H1 (cell line): ENCODE results near the gene MPRIP. TPM values are rescaled to one million over a fixed set of nuclear protein-coding genes. Genes with fewer than 3 reads are reported as not detected.

Experiments used
- CBX5 ChIP-seq: fragments of 300-800, 300-1000 bp; sonication (generic); IDR thresholded peaks from 2 replicates; pipeline ENCODE4 v1.7.1; 2016; ENCODE audit warnings: antibody characterized with exemption, low read length, low read depth
- CTCF ChIP-seq, 3 experiments: IDR thresholded peaks; 1 replicate in 2 of 3; 2 replicates in 1 of 3; pipeline versions ENCODE4 v1.5.1 to v1.6.1; 2011; ENCODE audit warnings: low read length in 3 of 3, mild to moderate bottlenecking in 3 of 3, inconsistent platforms in 2 of 3, low read depth in 1 of 3, moderate library complexity in 1 of 3; ENCODE audit not compliant: insufficient read depth in 1 of 3; ENCODE audit errors: control extremely low read depth in 1 of 3
- HDAC2 ChIP-seq, 2 experiments: fragments of 300-600 bp in 1 of 2; sonication (generic) in 1 of 2; IDR thresholded peaks; 2 replicates each; pipeline ENCODE4 v1.6.1; 2011 to 2012; ENCODE audit warnings: low read depth in 2 of 2, low read length in 2 of 2, mild to moderate bottlenecking in 2 of 2, moderate library complexity in 2 of 2, borderline replicate concordance in 1 of 2, inconsistent platforms in 1 of 2
- JUN ChIP-seq: IDR thresholded peaks from 2 replicates; pipeline ENCODE4 v1.6.1; 2011; ENCODE audit warnings: low read depth, mild to moderate bottlenecking, improper control_type of control experiment, low read length
- KDM1A ChIP-seq: fragments of 200-600, 300-600 bp; sonication (generic); IDR thresholded peaks from 2 replicates; pipeline ENCODE4 v1.7.1; 2016; ENCODE audit warnings: mild to moderate bottlenecking, low read length, borderline replicate concordance
- MAFK ChIP-seq: IDR thresholded peaks from 2 replicates; pipeline ENCODE4 v1.6.1; 2012; ENCODE audit warnings: low read depth, mild to moderate bottlenecking, improper control_type of control experiment, low read length
- RXRA ChIP-seq: IDR thresholded peaks from 2 replicates; pipeline ENCODE4 v1.6.1; 2011; ENCODE audit warnings: low read depth, mild to moderate bottlenecking, low read length, moderate library complexity; ENCODE audit not compliant: insufficient read depth
- polyA plus RNA-seq, 7 experiments: library from polyadenylated mRNA; depleted of rRNA in 3 of 7; stranded (reverse) in 5 of 7; unstranded in 2 of 7; fragments of >200 nt in 5 of 7; fragments of 200-250 nt in 2 of 7; gene quantifications; 1 replicate in 5 of 7; 2 replicates in 1 of 7; 4 replicates in 1 of 7; pipeline versions ENCODE4 v1.2.1 to v1.2.3, GENCODE V29; 2011 to 2013; ENCODE audit warnings: missing spikeins in 2 of 7, mixed read lengths in 2 of 7
- total RNA-seq: library from RNA; stranded (reverse); fragmentation: NEBNext Ultra II Directional; extraction: Animal tissue kit (Norgen Biotek cat#: 25700); gene quantifications from 2 replicates; pipeline ENCODE4 v1.2.1, GENCODE V29; 2021
- TF ChIP-seq, protein P1 (sequence below): fragments of 300-600 bp; sonication (generic); IDR thresholded peaks from 2 replicates; pipeline ENCODE4 v1.7.1; 2012; ENCODE audit warnings: low read length, moderate library complexity, mild to moderate bottlenecking, inconsistent platforms; ENCODE audit not compliant: insufficient replicate concordance

MPRIP gene
- total and polyA plus RNA-seq, 2 of the 8 experiments (the other 6 are each of a cell fraction or from before 2014, with no cell fraction given), result 48.6 to 146 TPM

- TF ChIP-seq, protein P1, sequence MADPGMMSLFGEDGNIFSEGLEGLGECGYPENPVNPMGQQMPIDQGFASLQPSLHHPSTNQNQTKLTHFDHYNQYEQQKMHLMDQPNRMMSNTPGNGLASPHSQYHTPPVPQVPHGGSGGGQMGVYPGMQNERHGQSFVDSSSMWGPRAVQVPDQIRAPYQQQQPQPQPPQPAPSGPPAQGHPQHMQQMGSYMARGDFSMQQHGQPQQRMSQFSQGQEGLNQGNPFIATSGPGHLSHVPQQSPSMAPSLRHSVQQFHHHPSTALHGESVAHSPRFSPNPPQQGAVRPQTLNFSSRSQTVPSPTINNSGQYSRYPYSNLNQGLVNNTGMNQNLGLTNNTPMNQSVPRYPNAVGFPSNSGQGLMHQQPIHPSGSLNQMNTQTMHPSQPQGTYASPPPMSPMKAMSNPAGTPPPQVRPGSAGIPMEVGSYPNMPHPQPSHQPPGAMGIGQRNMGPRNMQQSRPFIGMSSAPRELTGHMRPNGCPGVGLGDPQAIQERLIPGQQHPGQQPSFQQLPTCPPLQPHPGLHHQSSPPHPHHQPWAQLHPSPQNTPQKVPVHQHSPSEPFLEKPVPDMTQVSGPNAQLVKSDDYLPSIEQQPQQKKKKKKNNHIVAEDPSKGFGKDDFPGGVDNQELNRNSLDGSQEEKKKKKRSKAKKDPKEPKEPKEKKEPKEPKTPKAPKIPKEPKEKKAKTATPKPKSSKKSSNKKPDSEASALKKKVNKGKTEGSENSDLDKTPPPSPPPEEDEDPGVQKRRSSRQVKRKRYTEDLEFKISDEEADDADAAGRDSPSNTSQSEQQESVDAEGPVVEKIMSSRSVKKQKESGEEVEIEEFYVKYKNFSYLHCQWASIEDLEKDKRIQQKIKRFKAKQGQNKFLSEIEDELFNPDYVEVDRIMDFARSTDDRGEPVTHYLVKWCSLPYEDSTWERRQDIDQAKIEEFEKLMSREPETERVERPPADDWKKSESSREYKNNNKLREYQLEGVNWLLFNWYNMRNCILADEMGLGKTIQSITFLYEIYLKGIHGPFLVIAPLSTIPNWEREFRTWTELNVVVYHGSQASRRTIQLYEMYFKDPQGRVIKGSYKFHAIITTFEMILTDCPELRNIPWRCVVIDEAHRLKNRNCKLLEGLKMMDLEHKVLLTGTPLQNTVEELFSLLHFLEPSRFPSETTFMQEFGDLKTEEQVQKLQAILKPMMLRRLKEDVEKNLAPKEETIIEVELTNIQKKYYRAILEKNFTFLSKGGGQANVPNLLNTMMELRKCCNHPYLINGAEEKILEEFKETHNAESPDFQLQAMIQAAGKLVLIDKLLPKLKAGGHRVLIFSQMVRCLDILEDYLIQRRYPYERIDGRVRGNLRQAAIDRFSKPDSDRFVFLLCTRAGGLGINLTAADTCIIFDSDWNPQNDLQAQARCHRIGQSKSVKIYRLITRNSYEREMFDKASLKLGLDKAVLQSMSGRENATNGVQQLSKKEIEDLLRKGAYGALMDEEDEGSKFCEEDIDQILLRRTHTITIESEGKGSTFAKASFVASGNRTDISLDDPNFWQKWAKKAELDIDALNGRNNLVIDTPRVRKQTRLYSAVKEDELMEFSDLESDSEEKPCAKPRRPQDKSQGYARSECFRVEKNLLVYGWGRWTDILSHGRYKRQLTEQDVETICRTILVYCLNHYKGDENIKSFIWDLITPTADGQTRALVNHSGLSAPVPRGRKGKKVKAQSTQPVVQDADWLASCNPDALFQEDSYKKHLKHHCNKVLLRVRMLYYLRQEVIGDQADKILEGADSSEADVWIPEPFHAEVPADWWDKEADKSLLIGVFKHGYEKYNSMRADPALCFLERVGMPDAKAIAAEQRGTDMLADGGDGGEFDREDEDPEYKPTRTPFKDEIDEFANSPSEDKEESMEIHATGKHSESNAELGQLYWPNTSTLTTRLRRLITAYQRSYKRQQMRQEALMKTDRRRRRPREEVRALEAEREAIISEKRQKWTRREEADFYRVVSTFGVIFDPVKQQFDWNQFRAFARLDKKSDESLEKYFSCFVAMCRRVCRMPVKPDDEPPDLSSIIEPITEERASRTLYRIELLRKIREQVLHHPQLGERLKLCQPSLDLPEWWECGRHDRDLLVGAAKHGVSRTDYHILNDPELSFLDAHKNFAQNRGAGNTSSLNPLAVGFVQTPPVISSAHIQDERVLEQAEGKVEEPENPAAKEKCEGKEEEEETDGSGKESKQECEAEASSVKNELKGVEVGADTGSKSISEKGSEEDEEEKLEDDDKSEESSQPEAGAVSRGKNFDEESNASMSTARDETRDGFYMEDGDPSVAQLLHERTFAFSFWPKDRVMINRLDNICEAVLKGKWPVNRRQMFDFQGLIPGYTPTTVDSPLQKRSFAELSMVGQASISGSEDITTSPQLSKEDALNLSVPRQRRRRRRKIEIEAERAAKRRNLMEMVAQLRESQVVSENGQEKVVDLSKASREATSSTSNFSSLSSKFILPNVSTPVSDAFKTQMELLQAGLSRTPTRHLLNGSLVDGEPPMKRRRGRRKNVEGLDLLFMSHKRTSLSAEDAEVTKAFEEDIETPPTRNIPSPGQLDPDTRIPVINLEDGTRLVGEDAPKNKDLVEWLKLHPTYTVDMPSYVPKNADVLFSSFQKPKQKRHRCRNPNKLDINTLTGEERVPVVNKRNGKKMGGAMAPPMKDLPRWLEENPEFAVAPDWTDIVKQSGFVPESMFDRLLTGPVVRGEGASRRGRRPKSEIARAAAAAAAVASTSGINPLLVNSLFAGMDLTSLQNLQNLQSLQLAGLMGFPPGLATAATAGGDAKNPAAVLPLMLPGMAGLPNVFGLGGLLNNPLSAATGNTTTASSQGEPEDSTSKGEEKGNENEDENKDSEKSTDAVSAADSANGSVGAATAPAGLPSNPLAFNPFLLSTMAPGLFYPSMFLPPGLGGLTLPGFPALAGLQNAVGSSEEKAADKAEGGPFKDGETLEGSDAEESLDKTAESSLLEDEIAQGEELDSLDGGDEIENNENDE, result no peak
- no peak for TF ChIP-seq JUN
- TF ChIP-seq MAFK, result no peak
- no peak for TF ChIP-seq CTCF (IDR thresholded peaks at IDR 0.05; ENCODE audit: control extremely low read depth in 1 of 3, insufficient read depth in 1 of 3, low read depth in 1 of 3, low read length in 3 of 3)
- no peak for TF ChIP-seq RXRA
- TF ChIP-seq CBX5, result no peak
- TF ChIP-seq HDAC2 (IDR thresholded peaks at IDR 0.05; ENCODE audit: borderline replicate concordance in 1 of 2, low read depth in 2 of 2, low read length in 2 of 2), result no peak
- TF ChIP-seq KDM1A, result no peak
- TF ChIP-seq, all 59 proteins: peak for 0
Observed at GRCh38 chr17:17086585-17086984, 44.3 kb downstream of the MPRIP start (continued).
